ENCODE measurements around the gene ZNF467.

Gene ZNF467

DNA sequence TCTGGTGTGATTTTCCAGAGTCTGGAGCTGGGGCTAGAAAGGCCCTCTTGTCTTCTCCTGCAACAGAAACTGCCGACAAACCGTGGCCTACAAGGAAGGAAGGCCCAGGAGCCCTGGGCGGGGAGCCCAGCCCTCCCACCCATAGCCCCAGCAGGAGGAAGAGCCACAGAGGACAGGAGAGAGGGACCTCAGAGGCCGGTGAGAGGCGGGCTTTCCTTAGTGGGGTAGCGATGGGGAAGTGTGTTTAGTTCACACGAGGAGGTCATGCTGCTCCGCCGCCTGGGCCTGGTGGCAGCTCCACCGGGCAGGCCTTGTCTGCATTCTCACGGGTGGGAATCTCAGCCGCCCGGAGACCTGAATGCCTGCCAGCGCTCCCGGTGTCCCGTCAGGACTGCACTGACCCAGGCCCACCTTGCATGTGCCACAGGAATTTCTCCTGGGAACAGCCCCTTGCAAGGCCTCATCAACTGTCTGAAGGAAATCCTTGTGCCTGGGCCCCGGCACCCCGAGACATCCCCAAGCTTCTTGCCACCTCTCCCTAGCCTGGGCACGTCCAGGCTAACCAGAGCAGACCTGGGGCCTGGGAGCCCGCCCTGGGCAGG, 50.9 kb downstream of the ZNF467 start:
- TF ChIP-seq GATA3 (IDR thresholded peaks at IDR 0.05; ENCODE audit: low read depth, low read length) (no peak), GATA2 (IDR thresholded peaks at IDR 0.05; ENCODE audit: low read depth, low read length) (no peak)

DNA sequence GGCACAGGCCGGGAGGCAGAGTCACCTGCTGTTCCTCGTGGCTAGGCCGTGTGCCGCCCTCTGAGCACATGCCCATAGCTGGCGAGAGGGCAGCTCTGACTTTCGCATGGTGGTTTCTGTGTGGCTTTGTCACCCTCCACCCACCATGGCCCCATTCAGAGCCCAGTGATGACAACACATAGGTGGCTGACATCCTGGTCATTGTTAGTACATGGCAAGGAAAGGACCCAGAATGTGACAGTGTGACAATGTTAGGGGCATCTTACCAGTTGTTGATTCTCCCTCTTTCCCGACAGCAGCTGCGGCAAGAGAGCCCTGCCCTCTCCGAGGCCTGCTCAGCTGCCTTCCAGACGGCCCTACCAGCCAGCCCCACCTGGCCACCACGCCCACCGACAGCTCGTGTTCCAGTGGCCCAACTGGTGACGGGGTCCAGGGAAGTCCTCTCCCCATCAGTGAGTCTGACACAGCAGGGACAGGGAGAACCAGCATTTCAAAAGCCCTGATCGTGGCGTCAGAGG, 52.2 kb downstream of the ZNF467 start:
- TF ChIP-seq GATA3 (IDR thresholded peaks at IDR 0.05; ENCODE audit: low read depth, low read length): no peak
- TF ChIP-seq GATA2 (IDR thresholded peaks at IDR 0.05; ENCODE audit: low read depth, low read length): no peak

DNA sequence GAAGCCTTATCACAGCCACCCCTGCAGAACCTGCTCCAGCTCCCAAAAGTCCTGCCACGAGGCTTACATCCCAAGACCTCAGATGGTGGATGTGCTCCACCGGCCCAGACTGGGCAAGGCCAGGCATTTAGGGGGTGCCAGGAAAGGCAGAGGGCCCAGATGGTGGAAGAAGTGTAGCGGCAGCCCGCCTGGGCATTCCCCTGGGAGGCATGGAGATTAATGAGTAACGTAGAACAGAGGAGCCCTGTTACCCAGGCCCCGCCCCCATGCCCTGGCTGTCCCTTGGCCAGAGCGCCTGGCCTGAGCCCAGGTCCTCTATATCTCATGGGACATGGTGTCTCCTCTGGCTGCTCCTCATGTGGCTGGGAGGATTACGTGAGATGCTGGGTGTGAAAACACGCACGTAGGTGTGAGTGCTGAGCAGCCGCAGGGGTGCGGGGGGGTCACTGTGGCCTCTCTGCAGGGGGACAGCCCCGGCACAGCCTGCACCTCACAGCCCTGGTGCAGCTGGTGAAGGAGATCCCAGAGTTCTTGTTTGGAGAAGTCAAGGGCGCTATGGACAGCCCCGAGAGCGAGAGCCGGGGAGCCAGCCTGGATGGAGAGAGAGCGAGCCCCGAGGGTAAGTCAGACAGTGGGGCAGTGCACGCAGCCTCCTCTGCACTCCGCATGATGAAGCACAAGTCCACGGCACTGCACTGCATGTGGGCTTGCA, 52.9 kb downstream of the ZNF467 start:
- TF ChIP-seq GATA2 (IDR thresholded peaks at IDR 0.05; ENCODE audit: low read depth, low read length) (no peak), GATA3 (IDR thresholded peaks at IDR 0.05; ENCODE audit: low read depth, low read length) (no peak)

DNA sequence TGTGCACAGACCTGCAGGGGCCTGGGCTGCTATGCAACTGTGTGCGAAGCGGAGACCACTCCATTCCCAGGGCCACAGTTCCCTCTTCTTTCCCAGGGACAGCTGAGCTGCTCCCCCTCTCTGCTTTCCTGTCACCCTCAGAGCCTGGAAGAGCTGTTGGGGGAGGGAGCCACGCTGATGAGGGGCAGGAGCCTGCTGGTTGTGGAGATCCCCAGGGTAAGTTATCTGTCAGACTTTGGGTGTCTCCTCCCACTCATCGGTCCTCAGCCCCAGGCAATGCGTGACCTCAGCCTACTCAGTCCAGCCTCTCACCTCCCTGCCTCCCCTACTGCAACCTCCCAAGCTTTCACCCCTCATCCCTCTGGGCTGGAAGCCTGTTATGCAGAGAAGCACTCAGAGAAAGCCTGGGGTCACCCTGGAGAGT, 53.5 kb downstream of the ZNF467 start:
- TF ChIP-seq GATA2 (IDR thresholded peaks at IDR 0.05; ENCODE audit: low read depth, low read length): no peak
- no peak for TF ChIP-seq GATA3 (IDR thresholded peaks at IDR 0.05; ENCODE audit: low read depth, low read length)

DNA sequence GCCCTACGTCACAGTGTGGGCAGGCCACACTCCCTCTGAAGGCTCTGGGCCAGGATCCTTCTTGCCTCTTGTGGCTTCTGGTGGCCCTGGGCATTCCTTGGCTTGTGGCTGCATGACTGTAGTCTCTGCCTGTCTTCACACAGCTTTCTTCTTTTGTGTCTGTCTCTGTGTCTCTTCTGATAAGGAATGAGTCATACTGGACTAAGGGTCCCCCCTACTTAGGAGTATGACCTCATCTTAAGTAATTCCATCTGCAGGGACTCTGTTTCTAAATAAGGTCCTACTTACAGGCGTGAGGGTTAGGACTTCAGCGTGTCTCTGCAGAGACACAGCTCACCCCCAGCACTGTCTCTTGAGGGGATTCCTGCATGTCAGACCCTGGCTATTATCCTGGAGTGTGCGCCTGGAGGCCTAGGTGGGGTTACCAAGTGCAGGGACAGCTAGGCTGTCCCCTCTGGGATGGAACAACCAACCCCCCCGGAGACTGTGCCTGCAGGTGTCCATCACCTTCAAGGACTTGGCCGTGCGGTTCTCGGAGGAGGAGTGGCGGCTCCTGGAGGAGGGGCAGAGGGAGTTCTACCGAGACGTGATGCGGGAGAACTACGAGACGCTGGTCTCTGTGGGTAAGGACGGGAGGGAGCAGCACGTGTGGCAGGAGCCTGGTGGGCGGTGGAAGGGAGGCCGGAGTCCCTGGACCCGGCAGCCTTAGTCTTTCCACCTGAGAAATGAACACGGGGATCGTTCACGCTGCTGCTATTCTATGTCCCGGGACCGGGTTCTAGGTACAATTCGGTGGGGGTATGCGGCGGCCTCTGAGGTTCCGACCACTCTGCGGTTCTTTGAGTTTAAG, 54.1 kb downstream of the ZNF467 start:
- TF ChIP-seq GATA2 (IDR thresholded peaks at IDR 0.05; ENCODE audit: low read depth, low read length) (no peak), GATA3 (IDR thresholded peaks at IDR 0.05; ENCODE audit: low read depth, low read length) (no peak)

DNA sequence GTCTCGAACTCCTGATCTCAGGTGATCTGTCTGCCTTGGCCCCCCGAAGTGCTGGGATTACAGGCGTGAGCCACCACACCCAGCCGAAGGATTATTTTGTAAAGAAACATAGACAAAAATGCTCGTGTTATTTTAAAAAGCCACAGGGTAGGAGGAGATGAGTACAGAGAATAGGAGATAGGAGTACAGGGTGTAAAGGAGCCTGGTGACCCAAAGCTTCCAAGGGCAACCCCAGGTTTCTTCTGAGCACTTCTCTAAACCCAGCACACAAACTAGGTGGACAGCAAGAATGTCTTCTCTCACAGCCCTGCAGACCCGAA, 54.7 kb downstream of the ZNF467 start:
- TF ChIP-seq GATA2 (IDR thresholded peaks at IDR 0.05; ENCODE audit: low read depth, low read length) (no peak), GATA3 (IDR thresholded peaks at IDR 0.05; ENCODE audit: low read depth, low read length) (no peak)

DNA sequence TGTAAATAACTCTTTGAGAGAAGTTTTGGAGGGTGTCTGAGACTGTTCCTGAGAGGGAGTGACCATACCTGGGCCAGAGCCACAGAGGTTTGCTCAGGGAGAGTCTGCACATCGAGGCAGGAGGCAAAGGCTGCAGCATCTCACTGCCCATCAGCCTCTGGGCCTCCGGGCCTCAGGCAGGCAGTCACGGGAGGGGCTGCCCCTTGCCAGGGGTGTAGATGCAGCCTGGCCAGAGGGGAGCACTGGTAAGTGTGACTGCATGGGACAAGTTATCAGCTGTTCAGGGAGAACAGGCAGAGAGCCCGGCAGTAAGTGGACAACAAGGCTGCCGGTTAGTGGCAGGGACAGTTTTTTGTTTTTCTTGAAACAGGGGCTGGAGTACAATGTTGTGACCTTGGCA, 55.9 kb downstream of the ZNF467 start:
- TF ChIP-seq GATA3 (IDR thresholded peaks at IDR 0.05; ENCODE audit: low read depth, low read length) (no peak), GATA2 (IDR thresholded peaks at IDR 0.05; ENCODE audit: low read depth, low read length) (no peak)

DNA sequence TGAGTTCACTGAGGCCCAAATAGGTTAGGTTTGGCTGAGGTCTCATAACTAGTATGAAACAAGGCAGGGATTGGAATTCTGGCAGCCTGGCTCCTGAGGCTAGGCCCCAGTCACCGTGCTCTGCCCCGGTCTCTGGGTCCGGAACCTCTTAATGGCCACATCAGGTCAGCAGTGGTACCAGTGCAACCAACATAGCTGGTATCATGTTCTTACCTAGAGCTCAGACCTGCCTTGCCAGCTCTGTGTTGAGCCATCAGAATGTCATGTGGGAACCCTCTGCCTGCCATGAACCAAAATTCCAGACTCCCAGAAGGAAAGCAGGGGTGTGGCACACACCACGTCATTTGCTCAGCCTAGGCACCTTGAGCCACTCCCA, 56.5 kb downstream of the ZNF467 start:
- no peak for TF ChIP-seq GATA3 (IDR thresholded peaks at IDR 0.05; ENCODE audit: low read depth, low read length)
- no peak for TF ChIP-seq GATA2 (IDR thresholded peaks at IDR 0.05; ENCODE audit: low read depth, low read length)

DNA sequence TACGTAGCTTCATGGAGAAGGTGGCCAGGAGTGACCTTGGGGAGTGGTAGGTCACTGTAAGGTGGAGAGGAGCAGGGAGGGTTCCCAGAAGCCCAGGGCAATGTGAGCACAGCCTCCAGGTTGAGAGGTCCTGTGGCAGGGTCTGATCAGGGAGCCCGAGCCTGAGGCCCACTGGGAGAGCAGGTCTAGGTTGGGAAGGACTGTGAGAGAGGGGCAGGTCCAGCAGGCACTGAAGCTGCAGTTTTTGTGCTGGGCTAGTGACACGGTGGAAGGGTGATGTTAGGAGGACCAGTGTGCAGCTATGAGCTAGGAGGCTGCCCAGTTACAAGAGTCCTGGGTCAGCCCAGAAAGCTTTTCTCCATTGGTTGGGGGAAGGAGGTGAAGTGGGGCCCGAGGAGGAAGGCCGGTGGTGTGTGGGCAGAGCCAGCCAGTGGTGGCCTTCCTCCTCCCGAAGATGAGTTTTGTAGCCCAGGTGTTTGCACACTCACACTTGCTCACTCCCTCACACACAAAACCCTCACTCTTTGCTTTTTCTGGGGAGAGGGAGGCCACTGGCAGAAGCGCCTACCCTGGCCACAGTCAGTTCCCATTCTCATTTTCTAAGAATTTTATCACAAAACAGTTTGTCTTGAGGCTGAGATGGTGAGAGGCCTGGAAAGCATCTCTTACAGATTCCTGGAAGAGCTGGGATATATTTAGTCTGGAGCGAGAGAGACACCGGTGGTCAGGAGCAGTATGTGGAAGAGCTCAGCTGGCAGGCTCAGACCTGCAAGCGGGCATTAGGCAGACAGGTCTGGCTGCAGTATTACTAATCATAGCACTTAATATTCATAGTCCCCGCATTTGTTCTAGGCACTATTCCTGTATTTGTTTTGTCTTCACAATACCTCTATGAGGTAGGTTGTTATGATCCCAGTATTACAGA, 57.1 kb downstream of the ZNF467 start:
- no peak for TF ChIP-seq GATA2 (IDR thresholded peaks at IDR 0.05; ENCODE audit: low read depth, low read length)
- no peak for TF ChIP-seq GATA3 (IDR thresholded peaks at IDR 0.05; ENCODE audit: low read depth, low read length)

DNA sequence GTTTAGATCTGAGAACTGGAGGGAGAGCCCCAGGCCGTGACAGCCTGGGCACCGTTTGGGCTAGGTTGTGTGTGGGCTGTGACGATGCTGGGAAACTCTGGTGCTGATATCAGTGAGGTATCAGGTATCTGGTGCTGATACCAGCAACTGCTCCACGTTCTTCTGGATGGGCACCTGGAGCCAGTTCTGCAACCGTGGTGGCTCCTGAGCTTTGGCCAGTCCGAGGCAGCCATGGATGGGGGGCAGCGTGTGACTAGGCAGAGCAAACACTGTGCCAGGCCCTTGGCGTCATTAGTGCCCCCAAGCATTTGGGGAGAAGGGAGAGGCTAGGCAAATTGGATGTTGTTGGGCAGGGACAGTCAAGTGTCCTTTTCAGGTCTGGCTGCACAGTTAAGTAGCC, 57.9 kb downstream of the ZNF467 start:
- TF ChIP-seq GATA2 (IDR thresholded peaks at IDR 0.05; ENCODE audit: low read depth, low read length): no peak
- TF ChIP-seq GATA3 (IDR thresholded peaks at IDR 0.05; ENCODE audit: low read depth, low read length): no peak

DNA sequence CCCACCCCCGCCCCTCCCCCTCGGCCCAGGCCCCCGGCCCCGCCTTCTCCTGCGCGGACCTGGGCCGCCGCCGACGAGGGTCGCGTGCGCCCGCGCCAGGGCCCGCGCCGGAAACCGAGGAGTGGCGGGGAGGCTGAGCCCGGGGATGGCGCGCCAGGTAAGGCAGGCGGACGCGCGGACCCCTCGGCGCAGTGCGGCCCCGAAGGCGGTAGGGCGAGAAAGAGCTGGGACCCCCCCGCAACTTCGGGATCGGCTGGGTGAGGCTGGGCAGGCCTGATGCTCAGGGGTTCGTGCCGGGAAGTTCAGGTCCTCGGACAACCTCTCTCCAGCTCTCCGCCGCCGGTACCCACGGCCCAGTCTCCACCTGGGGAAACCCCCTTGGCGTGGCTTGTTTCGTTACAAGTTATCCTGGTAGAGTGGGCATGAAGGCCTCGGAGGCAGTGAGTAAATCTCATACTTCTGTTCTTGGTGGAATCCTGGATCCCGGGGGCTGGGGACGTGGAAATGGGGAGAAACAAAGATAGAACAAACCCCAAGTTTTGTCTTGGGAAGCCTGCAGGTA, 58.4 kb downstream of the ZNF467 start:
- no peak for TF ChIP-seq GATA3 (IDR thresholded peaks at IDR 0.05; ENCODE audit: low read depth, low read length)
- TF ChIP-seq GATA2 (IDR thresholded peaks at IDR 0.05; ENCODE audit: low read depth, low read length): no peak
